Activated naive CD4-positive, alpha-beta T cell treated with anti-CD3 and anti-CD28 coated beads for 36 hours (primary cell): ENCODE results near the gene TNNT2. TPM values are rescaled to one million over a fixed set of nuclear protein-coding genes. Genes with fewer than 3 reads are reported as not detected.

Experiments used
- CTCF ChIA-PET: fragments of 350-600 bp; sonication (Branson Sonifier 250); formaldehyde crosslinking; loops from one replicate; lab custom pipeline; 2021; ENCODE audit warnings: antibody characterized with exemption; lab: Charles Lee
- DNase-seq: peaks from one replicate; pipeline ENCODE4 v3.0.0-alpha.2; 2020
- H3K27ac Mint-ChIP-seq: one replicate; pipeline ENCODE4 v1.8.0; 2021; ENCODE audit warnings: mild to moderate bottlenecking, mixed read lengths
- H3K27me3 Mint-ChIP-seq: one replicate; pipeline ENCODE4 v1.8.0; 2021; ENCODE audit warnings: low read depth, mixed read lengths
- H3K36me3 Mint-ChIP-seq: one replicate; pipeline ENCODE4 v1.8.0; 2021; ENCODE audit warnings: low read depth, mixed read lengths
- H3K4me1 Mint-ChIP-seq: one replicate; pipeline ENCODE4 v1.8.0; 2021; ENCODE audit warnings: low read depth, mixed read lengths
- H3K4me3 Mint-ChIP-seq: one replicate; pipeline ENCODE4 v1.8.0; 2021; ENCODE audit warnings: mild to moderate bottlenecking, moderate library complexity, mixed read lengths
- H3K9me3 Mint-ChIP-seq: one replicate; pipeline ENCODE4 v1.8.0; 2021; ENCODE audit warnings: mixed read lengths
- intact Hi-C: fragments of 100-400 bp; cut with micrococcal nuclease; formaldehyde crosslinking; loops from one replicate; pipeline ENCODE4 v1.15.1; 2023
- total RNA-seq, 2 experiments: library from RNA; stranded (reverse); gene quantifications; one replicate each; pipeline ENCODE4 v1.2.3, GENCODE V29; 2021

TNNT2 gene
- total RNA-seq = not detected

- Mint-ChIP-seq H3K4me1 (no peaks in the 10 kb centered on the region), H3K9me3 (no peaks in the 10 kb centered on the region), H3K27ac (no peak within 1 kb of the TSS), H3K36me3 (no peaks in the 10 kb centered on the region), H3K4me3 (no peak within 1 kb of the TSS), H3K27me3 (peaks cover 2% of the 10 kb centered on the region)
- intact Hi-C loops = no loop called here
- DNase-seq = no peak
- CTCF ChIA-PET = interaction anchor here (0.7 kb wide), 1 partner anchor 16 kb away, joined by 3 read pairs; no protein-coding TSS in a partner anchor
Measured at GRCh38 chr1:201377611-201378092, at the start of gene TNNT2. Gene TNNT2, minus strand, starts transcription at chr1:201377680. Its CDS starts 4,426 bp downstream, at chr1:201373254.

DNA sequence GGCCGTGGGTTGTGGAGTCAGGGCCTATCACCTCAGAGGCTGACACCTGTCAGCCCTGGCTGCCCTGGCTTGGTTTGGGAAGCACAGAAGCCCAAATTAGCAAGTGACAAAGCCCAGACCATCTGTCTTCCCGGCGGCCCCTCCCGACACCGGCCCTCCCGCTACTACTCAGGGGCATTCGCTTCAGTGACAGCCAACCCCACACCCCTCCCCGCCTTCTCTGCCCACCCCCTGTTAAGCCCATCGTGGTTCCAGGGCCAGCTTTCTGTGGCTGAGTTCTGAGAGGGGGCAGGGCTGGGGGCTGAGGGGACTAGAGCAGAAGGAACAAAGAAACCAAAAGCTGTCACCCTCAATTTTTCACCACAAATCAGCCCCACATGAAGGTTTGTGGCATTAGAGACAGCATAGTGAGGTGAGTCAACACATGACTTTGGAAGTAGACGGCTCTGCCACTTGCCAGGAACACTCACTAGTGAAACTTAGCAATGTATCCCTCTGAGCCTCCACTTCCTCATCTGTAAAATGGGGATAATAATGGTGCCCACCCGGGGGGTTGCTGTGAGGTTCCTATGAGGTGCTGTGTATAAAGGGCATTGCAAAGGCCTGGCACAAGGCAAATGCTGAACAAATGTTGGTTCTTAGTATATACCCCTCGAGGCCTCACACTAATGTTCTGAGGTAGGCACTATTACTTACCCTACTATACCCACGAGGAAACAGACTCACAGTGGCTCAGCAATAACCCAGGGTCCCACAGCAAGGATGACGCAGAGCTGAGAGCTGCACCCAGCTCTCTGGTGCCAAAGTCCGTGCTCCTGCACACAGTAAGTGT lies 49.2 kb upstream of the TNNT2 start:
- Mint-ChIP-seq H3K27ac (no peak overlapping the region), H3K36me3 (no peaks in the 10 kb centered on the region), H3K4me3 (no peak overlapping the region), H3K9me3 (no peaks in the 10 kb centered on the region), H3K4me1 (no peaks in the 10 kb centered on the region), H3K27me3 (peaks cover 4% of the 10 kb centered on the region)
- DNase-seq = no peak
- intact Hi-C loops = no loop called here
- CTCF ChIA-PET = no interaction called here

DNA sequence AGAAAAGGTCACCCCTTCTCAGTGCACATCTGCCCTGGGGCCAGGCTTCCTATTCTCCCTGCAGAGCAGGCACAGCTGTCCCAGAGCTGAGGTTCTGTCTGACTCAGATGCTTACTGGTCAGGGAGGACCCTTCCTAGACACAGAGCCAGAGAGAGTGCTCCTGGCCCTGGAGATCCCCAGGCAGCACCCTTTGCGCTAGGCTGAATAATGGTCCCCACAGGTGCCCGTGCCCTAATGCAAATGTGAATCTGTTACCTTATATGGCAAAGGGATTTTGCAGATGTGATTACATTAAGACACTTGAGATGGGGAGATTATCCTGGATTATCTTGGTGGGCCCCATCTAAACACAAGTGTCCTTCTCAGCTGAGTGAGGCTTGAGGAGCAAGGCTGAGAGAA lies 46.7 kb upstream of the TNNT2 start:
- H3K36me3 Mint-ChIP-seq = no peaks in the 10 kb centered on the region
- no peak overlapping the region for H3K27ac Mint-ChIP-seq
- no peaks in the 10 kb centered on the region for H3K9me3 Mint-ChIP-seq
- H3K27me3 Mint-ChIP-seq = no peaks in the 10 kb centered on the region
- intact Hi-C loops = no loop called here
- no peak overlapping the region for H3K4me3 Mint-ChIP-seq
- H3K4me1 Mint-ChIP-seq = no peaks in the 10 kb centered on the region
- DNase-seq = no peak
- CTCF ChIA-PET = interaction anchor here (1.7 kb wide), 1 partner anchor 24 kb away, joined by 3 read pairs; no protein-coding TSS in a partner anchor

DNA sequence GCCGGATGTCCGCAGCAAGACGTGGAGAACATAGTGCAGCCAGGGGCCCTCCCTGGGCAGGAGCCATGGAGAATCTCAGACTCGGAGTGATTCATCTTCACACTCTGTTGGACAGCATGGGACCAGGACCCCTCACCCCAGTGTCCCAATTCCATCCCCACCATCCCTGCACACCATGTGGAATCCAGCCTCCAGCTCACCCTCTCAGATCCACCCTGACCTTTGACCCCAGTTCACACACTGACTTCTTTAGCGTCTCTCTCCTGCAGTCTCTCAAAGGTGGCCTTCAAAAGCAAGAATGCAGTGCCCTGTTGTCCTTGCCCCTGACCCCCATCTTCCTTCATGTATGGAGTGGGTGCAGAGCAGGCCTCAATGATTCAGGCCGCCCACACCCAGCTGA lies 46.2 kb upstream of the TNNT2 start:
- intact Hi-C loops = no loop called here
- DNase-seq = no peak
- Mint-ChIP-seq H3K27me3 (no peaks in the 10 kb centered on the region), H3K4me1 (no peaks in the 10 kb centered on the region), H3K36me3 (no peaks in the 10 kb centered on the region), H3K9me3 (no peaks in the 10 kb centered on the region), H3K4me3 (no peak overlapping the region), H3K27ac (no peak overlapping the region)
- CTCF ChIA-PET = interaction anchor here (1.7 kb wide), 1 partner anchor 25 kb away, joined by 3 read pairs; no protein-coding TSS in a partner anchor

DNA sequence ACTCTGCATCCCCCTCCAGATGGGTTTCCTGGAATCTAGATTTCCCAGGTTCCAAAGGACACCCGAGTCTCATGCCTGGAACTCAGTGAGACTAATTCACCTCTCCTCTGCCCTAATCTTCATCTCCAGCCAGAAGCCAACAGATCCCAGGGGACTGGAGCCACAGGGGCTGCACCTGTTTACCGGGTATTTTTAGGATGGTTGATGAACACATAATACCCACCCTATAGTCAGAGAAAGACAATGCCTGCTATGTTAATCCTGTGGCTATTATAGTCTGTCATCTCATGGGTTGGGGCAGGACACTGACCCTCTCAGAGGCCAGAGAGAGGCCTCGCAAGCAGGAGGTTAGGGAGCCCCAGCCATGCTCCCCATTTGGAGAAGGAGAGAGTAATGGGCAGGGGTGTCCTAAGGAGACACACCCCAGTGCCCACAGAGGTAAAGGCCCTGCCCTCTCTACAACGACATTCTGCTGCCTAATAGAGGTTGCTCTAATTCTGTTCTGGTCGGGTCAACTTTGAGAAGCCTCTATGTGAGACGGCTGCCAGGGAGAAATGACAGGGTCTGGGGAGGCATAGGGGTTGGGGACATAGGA lies 45.1 kb upstream of the TNNT2 start:
- DNase-seq = no peak
- Mint-ChIP-seq H3K9me3 (no peaks in the 10 kb centered on the region), H3K27me3 (no peaks in the 10 kb centered on the region), H3K36me3 (no peaks in the 10 kb centered on the region), H3K27ac (no peak overlapping the region), H3K4me3 (no peak overlapping the region), H3K4me1 (no peaks in the 10 kb centered on the region)
- intact Hi-C loops = no loop called here
- CTCF ChIA-PET = interaction anchor here (1.7 kb wide), 1 partner anchor 26 kb away, joined by 3 read pairs; no protein-coding TSS in a partner anchor

GRCh38 chr1:201422026-201422425 lies 44.5 kb upstream of the TNNT2 start:
- no peaks in the 10 kb centered on the region for H3K4me1 Mint-ChIP-seq
- no peaks in the 10 kb centered on the region for H3K36me3 Mint-ChIP-seq
- H3K9me3 Mint-ChIP-seq = no peaks in the 10 kb centered on the region
- intact Hi-C loops = no loop called here
- DNase-seq = no peak
- no peaks in the 10 kb centered on the region for H3K27me3 Mint-ChIP-seq
- CTCF ChIA-PET = no interaction called here
- no peak overlapping the region for H3K4me3 Mint-ChIP-seq
- no peak overlapping the region for H3K27ac Mint-ChIP-seq

DNA sequence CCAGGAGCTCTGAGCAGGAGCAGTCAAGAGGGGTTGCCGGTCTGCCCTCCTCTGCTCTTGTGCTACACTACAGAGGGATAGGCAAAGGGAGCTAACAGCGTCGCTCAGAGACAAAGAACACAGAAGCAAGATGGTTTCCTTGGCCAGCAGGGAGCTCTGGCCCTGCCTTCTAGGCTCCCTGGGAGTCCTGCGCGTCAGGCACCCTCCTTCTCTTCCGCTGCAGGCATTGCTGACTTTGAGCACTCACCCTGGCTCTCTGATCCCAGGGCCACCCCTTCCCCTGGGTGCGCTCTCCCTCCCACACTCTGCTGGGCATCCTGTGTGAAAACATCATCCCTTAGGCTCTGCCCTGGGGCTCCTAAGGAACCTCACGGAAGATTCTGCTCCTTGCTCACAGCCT lies 43.6 kb upstream of the TNNT2 start:
- CTCF ChIA-PET = no interaction called here
- DNase-seq = no peak
- H3K9me3 Mint-ChIP-seq = no peaks in the 10 kb centered on the region
- no peaks in the 10 kb centered on the region for H3K36me3 Mint-ChIP-seq
- intact Hi-C loops = no loop called here
- H3K27ac Mint-ChIP-seq = no peak overlapping the region
- no peaks in the 10 kb centered on the region for H3K4me1 Mint-ChIP-seq
- no peaks in the 10 kb centered on the region for H3K27me3 Mint-ChIP-seq
- no peak overlapping the region for H3K4me3 Mint-ChIP-seq

DNA sequence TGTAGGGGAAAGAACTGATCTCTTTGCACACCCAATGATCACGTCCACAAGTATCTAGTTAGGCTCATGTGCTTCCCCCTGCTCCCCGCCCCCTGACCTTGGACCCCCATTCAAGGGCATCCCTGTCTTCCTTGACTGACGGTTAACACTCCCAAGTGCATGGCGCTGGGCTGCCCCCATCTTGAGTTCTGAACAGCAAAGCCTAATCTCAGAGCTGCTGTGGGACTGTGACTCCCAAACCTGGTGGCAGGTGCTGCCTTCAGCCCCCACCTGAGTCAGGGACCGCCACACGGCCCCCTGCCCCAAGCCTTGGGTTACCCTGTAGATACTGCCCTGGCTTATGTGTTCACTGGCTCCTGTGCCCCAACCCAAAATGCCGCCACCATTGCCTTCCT lies 43.1 kb upstream of the TNNT2 start:
- intact Hi-C loops = no loop called here
- Mint-ChIP-seq H3K4me3 (no peak overlapping the region), H3K9me3 (no peaks in the 10 kb centered on the region), H3K36me3 (no peaks in the 10 kb centered on the region), H3K4me1 (no peaks in the 10 kb centered on the region), H3K27me3 (no peaks in the 10 kb centered on the region), H3K27ac (no peak overlapping the region)
- DNase-seq = no peak
- CTCF ChIA-PET = no interaction called here

- no peak for DNase-seq
- intact Hi-C loops = no loop called here
- Mint-ChIP-seq H3K27me3 (no peaks in the 10 kb centered on the region), H3K9me3 (no peaks in the 10 kb centered on the region), H3K36me3 (no peaks in the 10 kb centered on the region), H3K4me1 (no peaks in the 10 kb centered on the region), H3K27ac (no peak overlapping the region), H3K4me3 (no peak overlapping the region)
- CTCF ChIA-PET = no interaction called here
Measured at GRCh38 chr1:201419746-201420607, 42.5 kb upstream of the TNNT2 start.

DNA sequence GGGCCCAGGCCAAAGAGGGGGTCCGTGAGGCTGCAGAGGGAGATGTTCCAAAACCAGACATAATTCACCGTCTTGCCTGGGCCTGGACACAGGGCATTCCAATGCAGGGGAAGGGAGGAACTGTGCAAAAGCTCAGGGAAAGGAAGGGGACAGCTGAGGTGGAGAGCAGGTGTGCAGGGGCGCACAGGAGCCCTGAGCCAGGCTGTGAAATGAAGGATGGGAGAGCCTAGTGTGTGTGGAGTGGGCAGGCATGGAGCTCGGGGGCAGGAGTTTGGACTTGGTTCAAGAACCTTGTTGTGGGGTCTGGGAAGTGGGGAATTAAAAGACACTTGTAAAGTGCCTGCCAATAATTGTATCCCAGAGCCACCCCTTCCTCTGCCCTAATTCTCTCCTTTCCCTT lies 41.8 kb upstream of the TNNT2 start:
- H3K4me1 Mint-ChIP-seq = no peaks in the 10 kb centered on the region
- no peaks in the 10 kb centered on the region for H3K9me3 Mint-ChIP-seq
- intact Hi-C loops = no loop called here
- no peaks in the 10 kb centered on the region for H3K36me3 Mint-ChIP-seq
- no peak for DNase-seq
- no peaks in the 10 kb centered on the region for H3K27me3 Mint-ChIP-seq
- no peak overlapping the region for H3K27ac Mint-ChIP-seq
- H3K4me3 Mint-ChIP-seq = no peak overlapping the region
- CTCF ChIA-PET = no interaction called here

DNA sequence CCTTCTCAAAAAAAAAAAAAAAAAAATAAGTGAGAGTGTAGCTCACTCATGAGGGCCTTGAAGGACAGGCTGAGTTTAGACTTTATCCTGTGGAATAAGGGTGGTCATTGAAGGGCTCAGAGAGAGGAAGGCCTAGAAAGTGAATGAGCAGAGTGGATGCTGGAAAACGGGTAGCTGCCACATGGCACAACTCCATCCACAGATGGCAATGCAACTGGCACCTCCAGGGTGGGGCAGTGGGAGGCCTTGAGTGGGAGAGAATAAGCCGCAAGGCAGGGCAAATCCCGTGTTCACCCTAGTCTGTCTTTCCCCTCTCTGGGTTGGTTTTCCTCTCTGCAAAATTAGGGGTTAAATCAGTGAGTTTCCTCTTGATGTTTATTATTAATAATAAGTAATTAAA lies 41.0 kb upstream of the TNNT2 start:
- CTCF ChIA-PET = interaction anchor here (0.6 to 1.4 kb wide), 5 partner anchors 9 to 94 kb away, joined by 3 to 4 read pairs (median 3); no protein-coding TSS in a partner anchor
- H3K36me3 Mint-ChIP-seq = no peaks in the 10 kb centered on the region
- no peaks in the 10 kb centered on the region for H3K27me3 Mint-ChIP-seq
- H3K4me1 Mint-ChIP-seq = no peaks in the 10 kb centered on the region
- no peak for DNase-seq
- intact Hi-C loops = no loop called here
- H3K27ac Mint-ChIP-seq = no peak overlapping the region
- H3K9me3 Mint-ChIP-seq = no peaks in the 10 kb centered on the region
- H3K4me3 Mint-ChIP-seq = no peak overlapping the region
